GM18526 (cell line): ENCODE results near the gene KDM4F.

Source experiments
- POLR2A ChIP-seq: IDR thresholded peaks from 3 replicates; pipeline ENCODE4 v1.6.1; 2011; ENCODE audit not compliant: insufficient read length; ENCODE audit errors: extremely low read depth

KDM4F gene

DNA sequence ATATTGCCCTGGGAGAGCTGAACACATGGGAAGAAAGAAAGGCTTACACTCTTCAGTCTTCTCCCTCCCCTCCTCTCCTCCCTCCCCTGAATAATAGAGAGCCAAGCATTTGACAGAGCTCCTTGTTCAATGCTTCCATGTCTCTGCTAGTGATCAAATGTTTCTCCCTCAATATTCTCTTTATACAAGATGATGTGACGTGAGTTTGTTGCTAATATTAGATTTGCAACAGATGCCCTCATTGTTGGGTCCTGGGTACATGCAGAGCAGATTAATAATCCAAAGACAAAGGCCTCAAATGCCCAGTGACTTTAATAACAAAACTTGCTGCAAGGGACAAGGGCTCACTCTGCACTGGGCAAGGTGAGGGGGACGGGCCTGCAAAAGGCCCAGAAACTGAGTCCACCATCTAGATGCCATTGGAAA, 33.4 kb downstream of the KDM4F start:
- TF ChIP-seq POLR2A, result no peak

DNA sequence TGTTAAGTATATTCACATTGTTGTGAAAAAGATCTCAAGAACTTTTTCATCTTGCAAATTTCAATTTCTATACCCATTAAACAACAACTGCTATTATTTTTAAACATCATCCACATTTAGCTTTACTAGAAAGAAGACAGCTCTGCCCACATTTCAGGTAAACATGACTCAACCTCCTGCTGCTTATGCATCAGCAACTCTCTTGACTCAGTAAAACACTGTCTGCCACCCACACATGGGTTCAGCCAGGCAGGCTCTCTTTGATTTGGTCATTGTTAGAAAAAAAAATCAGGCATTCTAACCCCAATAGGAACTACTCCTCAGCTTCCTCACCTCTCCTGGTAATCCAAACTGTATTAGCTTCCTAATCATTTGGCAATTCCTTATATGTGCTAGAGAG, 35.3 kb downstream of the KDM4F start:
- TF ChIP-seq POLR2A, result no peak

DNA sequence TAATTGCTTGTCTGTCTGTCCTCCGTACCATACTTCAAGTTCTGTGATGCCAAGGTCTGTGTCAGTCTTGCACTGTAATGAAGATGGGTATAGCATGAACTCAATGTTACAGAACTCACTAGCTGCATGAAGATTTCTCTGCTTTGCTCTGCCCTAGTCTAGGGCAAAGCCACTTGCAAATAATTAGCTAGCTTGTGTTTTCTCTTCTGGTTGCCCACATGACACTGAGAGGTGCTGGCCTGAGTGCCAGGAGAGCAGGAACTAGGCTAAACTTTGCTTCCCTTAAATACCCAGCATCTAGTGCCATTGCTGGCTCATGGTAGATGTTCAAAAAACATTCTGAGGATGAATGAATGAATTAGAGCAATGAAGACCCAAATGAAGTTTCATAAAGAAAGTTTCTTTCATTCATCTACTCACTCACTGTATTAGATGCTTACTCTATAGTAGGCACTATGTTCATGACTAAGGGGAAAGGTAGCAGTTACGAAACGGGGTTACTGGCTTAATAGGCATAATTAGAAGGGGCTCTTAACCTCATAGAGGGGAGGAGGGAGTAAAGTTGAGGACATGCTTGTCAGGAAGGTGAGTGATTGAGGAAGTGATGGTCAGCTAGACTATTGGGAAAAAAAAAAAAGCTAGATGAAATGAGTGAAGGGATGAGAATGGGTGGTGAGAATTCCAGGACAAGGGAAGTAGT, 36.0 kb downstream of the KDM4F start:
- no peak for TF ChIP-seq POLR2A

DNA sequence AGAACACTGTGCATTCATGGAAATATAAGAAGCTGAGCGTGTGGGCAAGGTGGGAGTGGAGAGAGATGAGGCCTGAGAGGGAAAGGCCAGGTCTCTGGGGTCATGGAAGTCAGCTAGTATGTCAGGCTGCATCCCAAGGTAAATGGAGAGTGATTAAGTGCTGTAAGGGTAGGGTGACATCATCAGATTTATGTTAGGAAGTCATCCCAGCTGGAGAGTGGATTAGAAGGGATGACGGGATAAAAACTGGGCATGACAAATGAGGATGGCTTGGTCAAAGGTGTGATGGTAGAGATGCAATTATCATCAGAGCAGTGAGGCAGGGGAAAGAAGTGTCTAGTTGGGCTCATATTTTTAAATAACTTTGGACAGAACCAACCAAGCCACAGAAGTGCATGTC, 36.9 kb downstream of the KDM4F start:
- TF ChIP-seq POLR2A, result no peak

DNA sequence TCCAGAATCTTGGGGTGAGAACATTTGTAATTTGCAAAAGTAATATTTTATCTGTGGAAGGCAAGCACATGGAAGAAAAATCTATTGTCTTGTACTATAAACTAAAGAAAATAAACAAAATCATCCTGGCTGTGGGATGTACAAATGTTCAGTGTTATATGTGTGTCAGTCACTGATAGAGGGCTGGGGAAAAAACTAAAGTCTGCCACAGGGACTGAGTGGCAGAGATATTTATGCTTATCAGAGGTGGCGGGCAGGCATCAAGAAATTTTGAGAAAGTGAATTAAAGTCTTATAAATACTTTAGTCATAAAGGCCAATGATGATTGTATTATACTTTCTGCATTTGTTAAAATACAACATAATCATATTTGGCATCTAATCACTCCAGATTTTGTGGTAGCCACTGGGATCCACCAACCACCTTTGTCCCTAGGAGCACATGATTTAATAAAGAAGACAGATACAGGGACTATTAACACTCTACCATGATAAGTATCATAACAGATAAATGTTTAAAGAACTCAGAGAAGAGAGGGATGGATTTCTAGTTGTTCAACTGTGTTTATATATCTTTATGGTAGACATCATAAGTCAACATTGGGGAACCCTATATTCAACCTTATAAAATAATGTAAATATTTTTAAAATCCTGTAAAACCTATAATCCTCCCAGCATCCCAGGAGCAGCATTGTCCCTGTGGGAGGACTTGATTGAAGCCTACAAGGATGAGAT, 37.8 kb downstream of the KDM4F start:
- TF ChIP-seq POLR2A, result no peak

DNA sequence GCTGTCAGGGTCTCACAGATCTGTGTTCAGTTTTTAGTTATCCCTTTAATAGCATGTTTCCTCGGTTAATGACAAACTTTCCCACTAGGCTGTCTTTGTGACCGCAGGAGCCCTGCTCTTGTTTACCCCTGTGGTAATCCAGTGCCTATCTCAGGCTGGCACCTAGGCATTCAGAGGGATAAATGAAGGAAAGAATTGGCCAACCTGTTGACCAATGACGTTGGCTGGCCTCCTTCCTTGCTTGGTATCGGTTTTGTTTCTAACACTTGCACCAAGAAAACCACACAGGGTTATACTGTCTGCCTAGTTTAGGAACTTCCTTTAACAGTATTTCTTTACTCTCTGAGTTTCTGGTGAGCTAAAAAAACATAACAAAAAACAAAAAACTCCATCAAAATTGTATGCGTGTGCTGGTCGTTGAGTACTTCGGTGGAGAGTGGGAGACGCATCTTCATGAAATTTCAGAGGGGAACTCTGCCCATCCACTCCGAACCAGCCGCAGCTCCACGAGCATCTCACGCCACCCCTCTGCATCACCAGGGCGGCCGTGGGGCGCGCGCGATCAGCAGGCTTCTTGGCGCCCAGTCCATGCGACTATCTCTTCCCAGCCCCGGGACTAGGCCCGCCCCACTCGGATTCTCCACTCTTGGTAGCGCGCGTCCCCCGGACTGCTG, 39.9 kb downstream of the KDM4F start:
- no peak for TF ChIP-seq POLR2A

DNA sequence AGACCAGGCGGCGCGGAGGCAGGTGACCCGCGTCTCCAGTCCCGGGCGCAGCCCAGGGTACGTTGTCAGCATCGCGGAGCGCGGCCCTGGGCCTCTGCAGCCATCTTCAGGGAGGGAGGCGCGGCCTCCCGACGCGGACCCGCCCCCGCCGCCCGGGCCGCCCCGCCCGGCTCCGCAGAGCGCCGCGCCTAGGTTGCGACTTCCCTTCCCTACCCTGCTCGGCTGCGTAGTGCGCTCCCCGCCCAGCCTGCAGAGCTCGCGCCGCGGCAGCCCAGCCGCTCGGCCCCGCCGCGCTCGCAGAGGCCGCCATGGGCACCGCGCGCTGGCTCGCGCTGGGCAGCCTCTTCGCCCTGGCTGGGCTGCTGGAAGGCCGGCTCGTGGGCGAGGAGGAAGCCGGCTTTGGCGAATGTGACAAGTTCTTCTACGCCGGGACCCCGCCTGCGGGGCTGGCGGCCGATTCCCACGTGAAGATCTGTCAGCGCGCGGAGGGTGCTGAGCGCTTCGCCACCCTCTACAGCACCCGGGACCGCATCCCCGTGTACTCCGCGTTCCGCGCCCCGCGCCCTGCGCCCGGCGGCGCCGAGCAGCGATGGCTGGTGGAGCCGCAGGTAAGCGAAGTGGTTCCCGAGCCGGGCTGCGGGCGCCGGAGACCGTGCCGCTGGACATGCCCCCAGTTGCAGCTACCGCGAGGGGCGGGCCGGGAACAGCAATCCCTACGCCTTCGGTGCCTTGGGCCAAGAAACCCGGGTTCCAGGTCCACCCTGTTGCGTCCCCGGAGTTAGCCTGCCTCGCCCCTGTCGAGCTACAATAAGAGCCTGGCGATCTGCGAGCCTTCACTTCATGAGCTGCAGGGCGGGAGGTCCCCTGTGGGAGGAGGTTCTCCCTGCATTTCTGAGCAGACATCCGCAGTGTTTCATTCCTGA, 40.7 kb downstream of the KDM4F start, which contains the start of gene ENDOD1:
Gene ENDOD1 (plus strand): TSS at position 227 of the 923 bp plus-strand sequence. CDS start 82 bp downstream, at position 309.
- peak; percentile 90 for TF ChIP-seq POLR2A

DNA sequence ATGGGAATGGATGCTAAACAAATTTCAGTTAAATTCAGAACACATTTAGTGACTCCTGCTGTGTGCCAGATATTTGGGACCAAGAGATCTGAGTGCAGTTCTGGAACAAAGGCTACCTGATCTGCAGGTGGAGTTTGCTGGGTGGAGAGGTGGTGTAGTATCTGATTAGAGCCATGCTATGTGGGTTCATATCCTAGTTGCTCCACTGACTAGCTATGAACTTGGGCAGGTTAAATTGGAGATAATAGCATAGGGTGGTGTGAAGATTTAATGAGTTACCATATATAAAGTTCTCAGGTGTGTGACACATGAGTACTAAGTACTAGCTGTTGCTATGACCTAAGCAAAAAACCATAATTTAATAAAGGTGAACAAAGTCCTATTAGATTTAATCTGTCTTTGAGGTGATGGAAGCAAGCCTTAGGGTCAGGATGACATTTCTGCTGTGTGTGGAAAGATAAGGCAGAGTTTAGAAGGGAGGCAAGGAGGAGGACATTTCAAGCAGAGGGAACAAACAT, 42.5 kb downstream of the KDM4F start:
- no peak for TF ChIP-seq POLR2A

DNA sequence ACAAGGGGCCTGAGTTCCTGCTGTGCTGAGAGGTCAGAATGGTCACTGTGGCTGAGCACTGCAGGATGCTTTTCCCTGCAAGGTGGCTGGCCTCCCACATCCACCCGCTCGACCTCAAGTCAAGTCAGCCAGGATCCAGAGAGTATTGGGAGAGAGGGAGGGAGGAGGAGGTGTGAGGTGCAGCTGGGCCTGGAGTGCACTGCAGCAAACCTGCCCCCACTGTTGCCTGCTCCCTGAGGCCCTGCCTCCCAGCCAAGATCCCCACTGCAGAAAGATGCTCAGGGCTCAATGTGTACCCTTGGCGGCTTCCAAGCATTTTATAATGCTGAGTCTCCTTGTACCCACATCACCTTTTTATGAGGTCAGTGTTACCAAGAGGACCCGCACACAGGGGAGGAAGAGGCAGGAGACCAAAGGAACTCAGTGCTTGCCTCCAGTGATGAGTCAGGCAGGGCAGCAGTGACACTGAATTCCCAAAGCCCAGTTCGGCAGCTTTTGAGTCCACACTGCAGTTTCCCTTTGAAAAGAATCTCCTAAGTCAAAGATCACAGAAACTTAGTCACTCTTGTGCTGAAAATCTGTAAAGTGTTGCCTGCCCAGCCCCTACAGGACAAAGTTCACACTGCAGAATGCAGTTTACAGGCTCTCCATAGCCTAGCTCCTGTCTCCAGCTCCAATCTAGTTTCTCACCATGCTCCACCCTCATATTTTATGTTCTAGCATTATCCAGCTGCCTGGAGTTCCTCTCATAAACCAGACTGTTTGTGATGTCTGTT, 43.5 kb downstream of the KDM4F start:
- no peak for TF ChIP-seq POLR2A

DNA sequence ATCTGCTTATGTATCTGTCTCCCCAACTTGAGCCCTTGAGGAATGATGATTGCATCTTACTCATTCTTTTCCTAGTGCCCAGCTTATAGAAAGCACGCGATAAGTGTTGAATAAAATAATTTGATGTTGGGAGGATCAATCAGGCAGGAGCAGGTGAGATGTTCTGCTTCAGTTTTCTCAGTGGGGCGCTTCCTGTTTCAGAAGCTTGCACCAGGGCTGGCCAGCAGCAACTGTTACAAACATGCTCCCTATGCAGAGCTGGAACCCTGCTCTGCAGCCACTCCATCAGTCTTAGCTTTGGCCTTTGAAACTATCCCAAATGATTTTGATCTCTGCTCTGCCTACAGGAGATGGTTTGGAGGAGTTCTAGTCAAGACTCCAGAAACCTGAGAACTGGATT, 44.3 kb downstream of the KDM4F start:
- TF ChIP-seq POLR2A, result no peak

DNA sequence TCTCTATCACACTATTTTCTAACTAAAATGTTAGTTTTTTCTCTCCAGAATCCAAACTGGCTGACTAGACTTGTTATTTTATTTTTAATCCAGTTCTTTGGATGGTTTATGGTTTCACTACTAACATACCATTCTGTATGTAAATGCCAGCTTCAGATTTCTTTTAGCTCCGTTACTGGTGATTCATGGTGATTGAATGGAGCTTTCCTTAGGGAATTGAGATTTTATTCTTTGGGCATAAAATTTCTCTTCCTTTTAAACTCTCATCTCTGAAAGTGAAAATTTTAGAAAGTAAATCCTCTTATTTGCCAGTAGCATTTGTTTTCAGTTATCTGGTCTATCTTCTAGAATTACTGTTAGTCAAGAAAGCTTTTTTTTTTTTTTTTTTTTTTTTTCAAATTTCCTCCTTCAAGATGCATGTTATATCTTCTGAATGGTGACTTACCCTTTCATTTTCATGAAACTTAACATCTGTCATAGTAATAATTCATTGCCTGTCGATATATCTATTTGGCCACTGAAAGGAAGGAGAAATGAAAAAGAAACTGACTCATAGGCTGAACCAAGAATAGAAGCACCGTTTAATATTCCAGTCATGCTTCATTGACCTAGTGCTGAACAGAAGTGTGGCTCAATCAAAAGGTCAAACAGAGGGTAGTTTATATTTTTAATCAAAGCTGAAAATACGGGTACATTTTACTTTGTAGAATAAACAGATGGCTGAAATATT, 46.8 kb downstream of the KDM4F start:
- no peak for TF ChIP-seq POLR2A

DNA sequence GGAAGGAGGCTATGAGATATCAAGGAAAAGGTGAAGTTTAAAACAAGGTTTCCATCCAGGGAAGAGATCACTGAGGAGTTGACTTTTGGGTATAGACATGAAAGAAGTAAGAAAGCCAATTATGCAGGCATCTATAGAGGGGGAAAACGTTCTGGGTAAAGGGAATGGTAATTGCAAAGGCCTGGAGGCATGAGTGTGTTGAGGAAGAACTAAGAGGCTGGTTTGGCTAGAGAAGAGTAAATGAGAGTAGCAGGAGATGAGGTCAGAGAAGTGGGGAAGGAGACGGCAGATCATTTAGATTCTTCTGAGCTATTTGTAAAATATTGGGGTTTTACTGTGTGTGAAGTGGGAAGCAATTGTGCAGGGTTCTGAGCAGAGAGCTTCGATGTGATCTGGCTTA, 48.0 kb downstream of the KDM4F start:
- no peak for TF ChIP-seq POLR2A

DNA sequence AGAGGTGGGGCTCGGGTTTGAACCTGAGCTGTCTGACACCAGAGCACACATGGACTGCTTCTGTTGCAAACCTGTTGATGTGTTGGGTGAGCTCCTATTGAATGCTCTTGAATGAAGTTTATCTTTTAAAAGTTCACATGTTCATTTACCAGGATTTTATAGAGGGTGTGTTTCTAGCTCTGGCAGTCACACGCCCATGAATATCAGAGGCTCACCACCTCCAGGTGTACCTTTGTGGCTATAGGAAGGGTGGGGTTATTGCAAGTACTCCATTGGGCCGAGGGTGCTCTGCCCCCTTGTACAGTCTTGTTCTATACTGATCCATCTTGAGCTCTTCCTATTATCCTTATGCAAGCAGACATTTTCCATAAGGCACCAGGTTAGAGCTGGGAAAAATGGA, 49.6 kb downstream of the KDM4F start:
- TF ChIP-seq POLR2A, result no peak

DNA sequence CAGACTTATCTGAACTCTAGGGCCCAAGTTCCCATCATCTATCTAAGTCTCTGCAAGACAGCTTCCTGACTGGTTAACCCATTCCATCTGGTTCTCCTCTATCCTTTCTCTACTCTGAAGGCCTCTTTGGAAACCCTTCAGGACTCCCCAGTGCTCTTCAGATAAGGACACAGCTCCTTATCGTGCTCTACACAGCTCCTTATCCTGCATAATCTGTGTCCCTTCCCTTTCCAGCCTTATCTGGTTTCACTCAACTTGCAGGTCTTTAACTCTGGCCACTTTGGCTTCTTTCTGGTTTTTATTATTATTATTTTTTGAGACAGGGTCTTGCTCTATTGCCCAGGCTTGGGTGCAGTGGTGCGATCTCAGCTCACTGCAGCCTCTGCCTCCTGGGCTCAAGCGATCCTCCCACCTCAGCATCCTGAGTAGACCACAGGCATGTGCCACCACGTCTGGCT, 51.0 kb downstream of the KDM4F start:
- no peak for TF ChIP-seq POLR2A
